ENCODE data around the gene LCN10.

DNA sequence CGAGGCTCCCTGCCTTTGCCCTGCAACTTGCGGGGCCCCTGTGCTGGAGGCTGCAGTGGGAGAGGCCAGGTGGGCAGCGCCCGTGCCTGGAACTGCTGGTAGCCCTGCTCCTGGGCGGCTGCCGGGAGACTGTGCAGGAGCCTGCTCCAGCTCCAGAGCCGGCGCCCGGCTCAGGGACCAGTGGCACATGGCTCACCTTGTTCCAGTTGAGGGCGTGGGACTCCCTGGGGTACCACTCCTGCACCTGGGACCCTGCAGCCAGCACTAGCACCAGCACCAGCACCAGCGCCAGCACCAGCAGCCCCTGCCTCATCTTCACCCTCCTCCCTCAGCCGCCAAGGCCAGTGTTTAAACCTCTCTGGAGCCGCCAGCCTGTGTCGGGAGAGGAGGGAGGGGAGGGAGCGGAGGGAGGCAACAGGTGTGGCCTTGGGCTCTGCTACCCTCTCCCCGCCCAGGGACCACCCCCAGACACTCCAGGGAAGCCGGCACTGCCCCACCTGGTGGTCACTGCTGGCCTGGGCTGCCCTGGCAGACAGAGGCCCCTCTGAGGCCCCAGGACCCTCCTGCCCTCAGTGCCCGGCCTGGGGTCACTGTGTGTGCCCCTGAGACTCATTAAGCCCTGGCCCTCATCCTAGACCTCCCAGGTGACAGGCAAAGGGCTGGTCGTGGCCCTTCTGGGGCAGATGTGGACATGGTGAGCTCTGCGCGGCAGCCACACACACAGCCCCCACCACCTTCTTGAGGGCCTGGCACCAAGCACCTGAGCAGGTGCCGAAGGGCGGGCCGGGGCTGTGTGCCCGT is at the start of gene LCN10:
- TF ChIP-seq EZH2 (IDR thresholded peaks at IDR 0.05) (no peak), EZH2phosphoT487 (IDR thresholded peaks at IDR 0.05) (no peak)
- TF ChIP-seq, protein P1, sequence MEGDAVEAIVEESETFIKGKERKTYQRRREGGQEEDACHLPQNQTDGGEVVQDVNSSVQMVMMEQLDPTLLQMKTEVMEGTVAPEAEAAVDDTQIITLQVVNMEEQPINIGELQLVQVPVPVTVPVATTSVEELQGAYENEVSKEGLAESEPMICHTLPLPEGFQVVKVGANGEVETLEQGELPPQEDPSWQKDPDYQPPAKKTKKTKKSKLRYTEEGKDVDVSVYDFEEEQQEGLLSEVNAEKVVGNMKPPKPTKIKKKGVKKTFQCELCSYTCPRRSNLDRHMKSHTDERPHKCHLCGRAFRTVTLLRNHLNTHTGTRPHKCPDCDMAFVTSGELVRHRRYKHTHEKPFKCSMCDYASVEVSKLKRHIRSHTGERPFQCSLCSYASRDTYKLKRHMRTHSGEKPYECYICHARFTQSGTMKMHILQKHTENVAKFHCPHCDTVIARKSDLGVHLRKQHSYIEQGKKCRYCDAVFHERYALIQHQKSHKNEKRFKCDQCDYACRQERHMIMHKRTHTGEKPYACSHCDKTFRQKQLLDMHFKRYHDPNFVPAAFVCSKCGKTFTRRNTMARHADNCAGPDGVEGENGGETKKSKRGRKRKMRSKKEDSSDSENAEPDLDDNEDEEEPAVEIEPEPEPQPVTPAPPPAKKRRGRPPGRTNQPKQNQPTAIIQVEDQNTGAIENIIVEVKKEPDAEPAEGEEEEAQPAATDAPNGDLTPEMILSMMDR (IDR thresholded peaks at IDR 0.05), result peak; percentile 57
